SH-SY5Y (cell line): ENCODE data around the gene CACNA1B.

ENCODE experiments used
- GATA2 ChIP-seq: IDR thresholded peaks from 2 replicates; pipeline ENCODE4 v1.6.1; 2011; ENCODE audit warnings: mild to moderate bottlenecking, low read depth, low read length
- GATA3 ChIP-seq: IDR thresholded peaks from 2 replicates; pipeline ENCODE4 v1.6.1; 2011; ENCODE audit warnings: low read depth, mild to moderate bottlenecking, low read length, moderate library complexity

DNA sequence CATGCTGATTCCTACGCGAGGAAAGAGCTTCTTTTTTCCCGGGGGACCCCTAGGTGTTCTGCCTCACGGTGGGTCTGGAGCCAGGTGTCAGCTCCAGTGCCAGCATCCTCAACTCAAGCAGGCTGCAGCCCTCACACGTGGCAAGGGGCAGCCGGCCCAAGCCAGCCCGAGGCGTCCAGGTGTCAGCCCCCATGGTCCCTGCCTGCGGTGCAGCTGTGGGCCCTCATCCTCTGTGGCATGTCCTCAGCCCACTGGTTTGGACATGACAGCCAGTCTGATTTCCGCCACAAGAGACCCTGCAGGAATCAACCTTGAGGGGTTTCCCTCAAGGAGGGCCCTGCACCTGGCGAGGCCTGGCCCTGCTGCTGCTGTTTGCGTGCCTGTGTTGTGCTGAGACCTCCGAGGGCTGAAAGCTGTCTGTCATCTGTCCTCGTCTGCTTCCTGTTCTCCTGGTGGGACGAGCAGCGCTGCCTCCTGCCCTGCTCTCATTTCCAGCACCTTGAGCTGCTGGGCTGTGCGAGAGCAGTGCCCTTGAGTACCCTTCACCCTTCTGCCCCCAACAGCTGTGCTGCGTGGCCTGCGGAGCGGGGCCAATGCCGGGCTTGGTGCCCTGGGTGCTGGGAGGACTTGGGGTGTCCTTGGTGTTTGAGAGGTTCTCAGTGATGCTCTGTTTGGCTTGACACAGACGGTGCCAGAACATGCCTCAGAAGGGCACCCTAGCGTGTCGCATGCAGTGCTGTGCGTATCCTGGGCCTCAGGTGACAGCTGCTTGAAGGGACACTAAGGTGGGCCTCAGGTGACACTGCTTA, 137.6 kb downstream of the CACNA1B start:
- no peak for TF ChIP-seq GATA3
- no peak for TF ChIP-seq GATA2
